K562 (cell line): ENCODE measurements around the gene GPN3. TPM values are rescaled to one million over a fixed set of nuclear protein-coding genes. Genes with fewer than 3 reads are reported as not detected.

Experiments used
- BRCA1 ChIP-seq, 2 experiments: fragments of 450-650 bp in 1 of 2; sonication (generic) in 1 of 2; formaldehyde crosslinking in 1 of 2; IDR thresholded peaks; 2 replicates each; pipeline versions ENCODE4 v1.5.0 to v1.6.1; 2017 to 2020; ENCODE audit warnings: mild to moderate bottlenecking in 1 of 2, missing genetic modification reagents in 1 of 2
- ELK1 ChIP-seq: sonication (generic); formaldehyde crosslinking; IDR thresholded peaks from 2 replicates; pipeline ENCODE4 v1.8.1; 2022; ENCODE audit warnings: missing genetic modification reagents
- HCFC1 ChIP-seq: IDR thresholded peaks from 2 replicates; pipeline ENCODE4 v1.6.1; 2012; ENCODE audit warnings: low read depth, low read length, improper control_type of control experiment
- HMBOX1 ChIP-seq: sonication (generic); IDR thresholded peaks from 2 replicates; pipeline ENCODE4 v1.6.1; 2016
- NR4A1 ChIP-seq, 2 experiments: fragments of 250-450 bp in 1 of 2; fragments of 450-650 bp in 1 of 2; sonication (Bioruptor Pico) in 1 of 2; IDR thresholded peaks; 2 replicates each; pipeline versions ENCODE4 v1.4.0 to v1.6.1; 2016 to 2020; ENCODE audit warnings: mild to moderate bottlenecking in 2 of 2, missing compliant biosample characterization in 1 of 2, missing genetic modification characterization in 1 of 2, moderate library complexity in 1 of 2
- PML ChIP-seq: IDR thresholded peaks from 2 replicates; pipeline ENCODE4 v1.6.1; 2012; ENCODE audit warnings: low read length, inconsistent platforms
- PYGO2 ChIP-seq: fragments of 450-650 bp; IDR thresholded peaks from 2 replicates; pipeline ENCODE4 v1.6.1; 2016; ENCODE audit warnings: mild to moderate bottlenecking, missing genetic modification characterization, moderate library complexity, missing compliant biosample characterization
- SIRT6 ChIP-seq: IDR thresholded peaks from one replicate; pipeline ENCODE4 v1.6.1; 2012; ENCODE audit warnings: low read depth, mild to moderate bottlenecking, control low read depth, inconsistent platforms, low read length, moderate library complexity
- SMC3 ChIP-seq: conservative IDR thresholded peaks from 2 replicates; pipeline ENCODE4 v1.6.1; 2011; ENCODE audit warnings: low read depth, low read length, improper control_type of control experiment; ENCODE audit not compliant: insufficient read depth
- YBX1 ChIP-seq: fragments of 450-650 bp; IDR thresholded peaks from 2 replicates; pipeline ENCODE4 v1.7.1; 2016; ENCODE audit warnings: mild to moderate bottlenecking
- ZNF707 ChIP-seq: fragments of 250-450 bp; sonication (Bioruptor Pico); conservative IDR thresholded peaks from 2 replicates; pipeline ENCODE4 v1.8.0; 2022; ENCODE audit warnings: inconsistent platforms, mild to moderate bottlenecking, moderate library complexity
- ZNF778 ChIP-seq: fragments of 450-650 bp; formaldehyde crosslinking; IDR thresholded peaks from 2 replicates; pipeline ENCODE4 v1.4.0; 2020; ENCODE audit warnings: mild to moderate bottlenecking, moderate library complexity
- polyA plus RNA-seq, 8 experiments: library from polyadenylated mRNA; depleted of rRNA in 4 of 8; stranded (reverse) in 5 of 8; unstranded in 3 of 8; fragments of >200 nt; fragmentation: Nextera tagmentation in 2 of 8; fragmentation: Illumina TruSeq in 1 of 8; extraction: Ambion mirVana in 2 of 8; extraction: Trizol in 1 of 8; gene quantifications; 2 replicates each; pipeline versions ENCODE4 v1.2.1 to v1.2.3, GENCODE V29; 2011 to 2014; ENCODE audit warnings: inconsistent platforms in 1 of 8, missing spikeins in 1 of 8
- total RNA-seq, 7 experiments: library from RNA; depleted of rRNA in 6 of 7; stranded (reverse); fragments of >200 nt in 6 of 7; fragmentation: Illumina TruSeq in 2 of 7; extraction: Trizol in 2 of 7; gene quantifications; 2 replicates each; pipeline versions ENCODE4 v1.2.1 to v1.2.3, GENCODE V29; 2011 to 2021; ENCODE audit warnings: low replicate concordance in 1 of 7
- TF ChIP-seq, protein P1 (sequence below): fragments of 250-450 bp; sonication (Bioruptor Pico); IDR thresholded peaks from 2 replicates; pipeline ENCODE4 v1.4.0; 2020; ENCODE audit warnings: mild to moderate bottlenecking, moderate library complexity
- TF ChIP-seq, protein P2 (sequence below), 2 experiments: fragments of 450-650 bp; formaldehyde crosslinking in 1 of 2; IDR thresholded peaks; 2 replicates each; pipeline versions ENCODE4 v1.4.0 to v1.6.1; 2014 to 2020; ENCODE audit warnings: mild to moderate bottlenecking in 2 of 2, borderline replicate concordance in 1 of 2, low read depth in 1 of 2

The GPN3 gene
- total and polyA plus RNA-seq, 9 of the 15 experiments (the other 6 are each of a cell fraction or from before 2014, with no cell fraction given), result 35.8 to 123 (median 64.2) TPM

- TF ChIP-seq, protein P1, sequence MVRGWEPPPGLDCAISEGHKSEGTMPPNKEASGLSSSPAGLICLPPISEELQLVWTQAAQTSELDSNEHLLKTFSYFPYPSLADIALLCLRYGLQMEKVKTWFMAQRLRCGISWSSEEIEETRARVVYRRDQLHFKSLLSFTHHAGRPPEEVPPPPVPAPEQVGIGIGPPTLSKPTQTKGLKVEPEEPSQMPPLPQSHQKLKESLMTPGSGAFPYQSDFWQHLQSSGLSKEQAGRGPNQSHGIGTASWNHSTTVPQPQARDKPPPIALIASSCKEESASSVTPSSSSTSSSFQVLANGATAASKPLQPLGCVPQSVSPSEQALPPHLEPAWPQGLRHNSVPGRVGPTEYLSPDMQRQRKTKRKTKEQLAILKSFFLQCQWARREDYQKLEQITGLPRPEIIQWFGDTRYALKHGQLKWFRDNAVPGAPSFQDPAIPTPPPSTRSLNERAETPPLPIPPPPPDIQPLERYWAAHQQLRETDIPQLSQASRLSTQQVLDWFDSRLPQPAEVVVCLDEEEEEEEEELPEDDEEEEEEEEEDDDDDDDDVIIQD, result no peak
- TF ChIP-seq YBX1 (no peak), SMC3 (no peak), PYGO2 (no peak), ZNF778 (CRISPR knock-in tag) (no peak), HCFC1 (no peak), NR4A1 (CRISPR knock-in tag; IDR thresholded peaks at IDR 0.05) (no peak), NR4A1 (tag; IDR thresholded peaks at IDR 0.05) (no peak), ELK1 (CRISPR knock-in tag) (no peak), HMBOX1 (no peak), ZNF707 (CRISPR knock-in tag) (no peak), PML (no peak), BRCA1 (IDR thresholded peaks at IDR 0.05) (no peak), BRCA1 (CRISPR knock-in tag; IDR thresholded peaks at IDR 0.05) (0 out of 2 replicates have a peak, but pooled peaks have one; percentile 55), SIRT6 (no peak)
- TF ChIP-seq, protein P2, sequence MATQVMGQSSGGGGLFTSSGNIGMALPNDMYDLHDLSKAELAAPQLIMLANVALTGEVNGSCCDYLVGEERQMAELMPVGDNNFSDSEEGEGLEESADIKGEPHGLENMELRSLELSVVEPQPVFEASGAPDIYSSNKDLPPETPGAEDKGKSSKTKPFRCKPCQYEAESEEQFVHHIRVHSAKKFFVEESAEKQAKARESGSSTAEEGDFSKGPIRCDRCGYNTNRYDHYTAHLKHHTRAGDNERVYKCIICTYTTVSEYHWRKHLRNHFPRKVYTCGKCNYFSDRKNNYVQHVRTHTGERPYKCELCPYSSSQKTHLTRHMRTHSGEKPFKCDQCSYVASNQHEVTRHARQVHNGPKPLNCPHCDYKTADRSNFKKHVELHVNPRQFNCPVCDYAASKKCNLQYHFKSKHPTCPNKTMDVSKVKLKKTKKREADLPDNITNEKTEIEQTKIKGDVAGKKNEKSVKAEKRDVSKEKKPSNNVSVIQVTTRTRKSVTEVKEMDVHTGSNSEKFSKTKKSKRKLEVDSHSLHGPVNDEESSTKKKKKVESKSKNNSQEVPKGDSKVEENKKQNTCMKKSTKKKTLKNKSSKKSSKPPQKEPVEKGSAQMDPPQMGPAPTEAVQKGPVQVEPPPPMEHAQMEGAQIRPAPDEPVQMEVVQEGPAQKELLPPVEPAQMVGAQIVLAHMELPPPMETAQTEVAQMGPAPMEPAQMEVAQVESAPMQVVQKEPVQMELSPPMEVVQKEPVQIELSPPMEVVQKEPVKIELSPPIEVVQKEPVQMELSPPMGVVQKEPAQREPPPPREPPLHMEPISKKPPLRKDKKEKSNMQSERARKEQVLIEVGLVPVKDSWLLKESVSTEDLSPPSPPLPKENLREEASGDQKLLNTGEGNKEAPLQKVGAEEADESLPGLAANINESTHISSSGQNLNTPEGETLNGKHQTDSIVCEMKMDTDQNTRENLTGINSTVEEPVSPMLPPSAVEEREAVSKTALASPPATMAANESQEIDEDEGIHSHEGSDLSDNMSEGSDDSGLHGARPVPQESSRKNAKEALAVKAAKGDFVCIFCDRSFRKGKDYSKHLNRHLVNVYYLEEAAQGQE (IDR thresholded peaks at IDR 0.05; ENCODE audit: borderline replicate concordance), result no peak
- TF ChIP-seq, protein P2 (CRISPR knock-in tag; IDR thresholded peaks at IDR 0.05; ENCODE audit: low read depth), result no peak
Observed at GRCh38 chr12:110501399-110501751, 33.3 kb upstream of the GPN3 start (continued).
